ENCODE measurements around the gene HUNK.

HUNK gene

GRCh38 chr21:31928656-31929055 is 55.8 kb downstream of the HUNK start:
- H3K4me3 ChIP-seq (ENCODE audit: low read length), result no peak overlapping the region
- no peak for DNase-seq (ENCODE audit: low read depth)
- no peak for TF ChIP-seq CTCF (IDR thresholded peaks at IDR 0.05; ENCODE audit: insufficient read depth, low read depth, low read length, missing control alignments)

GRCh38 chr21:31929548-31929947 is 56.7 kb downstream of the HUNK start:
- DNase-seq (ENCODE audit: low read depth), result no peak
- no peak overlapping the region for H3K4me3 ChIP-seq (ENCODE audit: low read length)
- no peak for TF ChIP-seq CTCF (IDR thresholded peaks at IDR 0.05; ENCODE audit: insufficient read depth, low read depth, low read length, missing control alignments)

- H3K4me3 ChIP-seq (ENCODE audit: low read length), result no peak overlapping the region
- TF ChIP-seq CTCF (IDR thresholded peaks at IDR 0.05; ENCODE audit: insufficient read depth, low read depth, low read length, missing control alignments), result no peak
- no peak for DNase-seq (ENCODE audit: low read depth)
These were observed 57.2 kb downstream of the HUNK start for GRCh38 chr21:31930001-31930400.

- TF ChIP-seq CTCF (IDR thresholded peaks at IDR 0.05; ENCODE audit: insufficient read depth, low read depth, low read length, missing control alignments), result no peak
- DNase-seq (ENCODE audit: low read depth), result no peak
- H3K4me3 ChIP-seq (ENCODE audit: low read length), result no peak overlapping the region
These were observed 59.0 kb downstream of the HUNK start for GRCh38 chr21:31931644-31932469.

- TF ChIP-seq CTCF (IDR thresholded peaks at IDR 0.05; ENCODE audit: insufficient read depth, low read depth, low read length, missing control alignments), result no peak
- no peak for DNase-seq (ENCODE audit: low read depth)
- H3K4me3 ChIP-seq (ENCODE audit: low read length), result no peak overlapping the region
These were observed 59.6 kb downstream of the HUNK start for GRCh38 chr21:31932470-31932764.

- H3K4me3 ChIP-seq (ENCODE audit: low read length), result no peak overlapping the region
- DNase-seq (ENCODE audit: low read depth), result no peak
- TF ChIP-seq CTCF (IDR thresholded peaks at IDR 0.05; ENCODE audit: insufficient read depth, low read depth, low read length, missing control alignments), result no peak
These were observed 64.5 kb downstream of the HUNK start for GRCh38 chr21:31937303-31937702.
